GM12878 (cell line): ENCODE results near the gene KCTD6. TPM values are rescaled to one million over a fixed set of nuclear protein-coding genes. Genes with fewer than 3 reads are reported as not detected.

ENCODE experiments used
- ATAC-seq: fragments of 200-7000 bp; cut with Tn5 transposase; 3 replicates; pipeline ENCODE4 v1.9.1; 2020; ENCODE audit warnings: mild to moderate bottlenecking, moderate library complexity
- BruUV-seq: library from RNA; stranded (reverse); fragments of 400-500 nt; replicated peaks from 2 replicates; lab custom pipeline; 2021; lab: Mats Ljungman, UMichigan
- CTCF ChIA-PET: fragments of 300-600 bp; sonication (Branson Sonifier 250); formaldehyde crosslinking; extraction: SDS; loops from one replicate; lab custom pipeline; 2021; ENCODE audit warnings: inconsistent platforms; lab: Yijun Ruan, JAX
- POLR2A ChIA-PET: fragments of 350-600 bp; formaldehyde crosslinking; extraction: SDS; loops from one replicate; lab custom pipeline; 2021; ENCODE audit warnings: inconsistent platforms; lab: Charles Lee
- RAD21 ChIA-PET: fragments of 300-600 bp; sonication (Branson Sonifier 250); formaldehyde crosslinking; loops from one replicate; lab custom pipeline; 2023; ENCODE audit warnings: antibody characterized with exemption; ENCODE audit not compliant: unreplicated experiment; lab: Charles Lee
- SMC1A ChIA-PET: fragments of 300-600 bp; sonication (Branson Sonifier 250); formaldehyde crosslinking; loops from one replicate; lab custom pipeline; 2023; ENCODE audit not compliant: unreplicated experiment, uncharacterized antibody; lab: Charles Lee
- DNase-seq: peaks from one replicate; pipeline ENCODE4 v3.0.0-alpha.2; 2011; ENCODE audit warnings: low read depth, low spot score
- FAIRE-seq: peaks from 3 replicates; lab custom pipeline; 2011; peaks lifted over from hg19 to GRCh38; lab: Jason Lieb, UNC
- H2AFZ ChIP-seq: 2 replicates; pipeline ENCODE4 v1.6.0; 2011; ENCODE audit warnings: low read depth, low read length, control low read depth; ENCODE audit not compliant: control insufficient read depth
- H3K27ac ChIP-seq: 2 replicates; pipeline ENCODE4 v1.5.1; 2011; ENCODE audit warnings: control low read depth; ENCODE audit not compliant: control insufficient read depth, insufficient read depth
- H3K27me3 ChIP-seq, 2 experiments: replicated peaks in 1 of 2; 2 replicates each; pipeline versions ENCODE4 v1.6.0 to v1.6.1; 2011; ENCODE audit warnings: low read length in 1 of 2; ENCODE audit not compliant: control insufficient read depth in 2 of 2, insufficient read depth in 2 of 2
- H3K36me3 ChIP-seq, 2 experiments: 2 replicates each; pipeline ENCODE4 v1.5.1; 2011; ENCODE audit warnings: low read length in 1 of 2; ENCODE audit not compliant: control insufficient read depth in 2 of 2, insufficient read depth in 2 of 2
- H3K4me1 ChIP-seq: 2 replicates; pipeline ENCODE4 v1.6.1; 2011; ENCODE audit warnings: mild to moderate bottlenecking, low read length, moderate library complexity, mixed read lengths; ENCODE audit not compliant: control insufficient read depth, insufficient read depth
- H3K4me2 ChIP-seq: 2 replicates; pipeline ENCODE4 v1.6.0; 2011; ENCODE audit warnings: control low read depth; ENCODE audit not compliant: control insufficient read depth, insufficient read depth
- H3K4me3 ChIP-seq: fragments of 200-600 bp; sonication (generic); 2 replicates; pipeline ENCODE4 v1.5.1; 2016
- H3K79me2 ChIP-seq: 2 replicates; pipeline ENCODE4 v1.6.0; 2011; ENCODE audit warnings: low read length; ENCODE audit not compliant: control insufficient read depth, insufficient read depth
- H3K9ac ChIP-seq: 2 replicates; pipeline ENCODE4 v1.8.0; 2011; ENCODE audit warnings: low read length, control low read depth, mixed read lengths; ENCODE audit not compliant: control insufficient read depth, insufficient read depth
- H3K9me3 ChIP-seq: replicated peaks from 3 replicates; pipeline ENCODE4 v1.5.1; 2011; ENCODE audit warnings: mild to moderate bottlenecking, low read length; ENCODE audit not compliant: control insufficient read depth, insufficient read depth
- H4K20me1 ChIP-seq: 2 replicates; pipeline ENCODE4 v1.6.0; 2011; ENCODE audit not compliant: control insufficient read depth, insufficient read depth
- ATF2 ChIP-seq: IDR thresholded peaks from 2 replicates; pipeline ENCODE4 v1.6.1; 2012; ENCODE audit warnings: low read length, inconsistent platforms
- CEBPB ChIP-seq, 2 experiments: fragments of 150-350 bp in 1 of 2; IDR thresholded peaks; 2 replicates each; pipeline ENCODE4 v1.6.1; 2012 to 2014; ENCODE audit warnings: low read depth in 2 of 2, low read length in 2 of 2, borderline replicate concordance in 1 of 2, inconsistent platforms in 1 of 2
- HDGF ChIP-seq: fragments of 450-650 bp; IDR thresholded peaks from 2 replicates; pipeline ENCODE4 v1.6.1; 2016; ENCODE audit warnings: antibody characterized with exemption
- IRF3 ChIP-seq: fragments of 450-650 bp; IDR thresholded peaks from 2 replicates; pipeline ENCODE4 v1.6.1; 2014; ENCODE audit warnings: mild to moderate bottlenecking
- MEF2B ChIP-seq: fragments of 450-650 bp; IDR thresholded peaks from 2 replicates; pipeline ENCODE4 v1.6.1; 2018; ENCODE audit warnings: mild to moderate bottlenecking, moderate library complexity; ENCODE audit not compliant: partially characterized antibody, poor library complexity, severe bottlenecking
- PRDM15 ChIP-seq: fragments of 450-650 bp; formaldehyde crosslinking; IDR thresholded peaks from 2 replicates; pipeline ENCODE4 v1.4.0; 2020; ENCODE audit warnings: mild to moderate bottlenecking, moderate library complexity
- RAD21 ChIP-seq: IDR thresholded peaks from 2 replicates; pipeline ENCODE4 v1.6.1; 2011; ENCODE audit warnings: mild to moderate bottlenecking, low read depth, low read length, moderate library complexity; ENCODE audit not compliant: insufficient read depth
- RAD51 ChIP-seq: fragments of 450-650 bp; IDR thresholded peaks from 2 replicates; pipeline ENCODE4 v1.6.1; 2016; ENCODE audit warnings: moderate library complexity, mild to moderate bottlenecking, inconsistent platforms
- RCOR1 ChIP-seq: conservative IDR thresholded peaks from 2 replicates; pipeline ENCODE4 v1.6.1; 2012; ENCODE audit warnings: low read depth, low read length, improper control_type of control experiment
- REST ChIP-seq: IDR thresholded peaks from 2 replicates; pipeline ENCODE4 v1.6.1; 2012; ENCODE audit warnings: mild to moderate bottlenecking, low read depth, low read length
- SMC3 ChIP-seq: IDR thresholded peaks from 2 replicates; pipeline ENCODE4 v1.6.1; 2011; ENCODE audit warnings: low read length, improper control_type of control experiment, borderline replicate concordance
- SUPT20H ChIP-seq: IDR thresholded peaks from 2 replicates; pipeline ENCODE4 v1.6.1; 2011; ENCODE audit warnings: low read depth, mild to moderate bottlenecking, low read length, moderate library complexity, borderline replicate concordance; ENCODE audit not compliant: control insufficient read depth
- ZNF207 ChIP-seq: fragments of 450-650 bp; IDR thresholded peaks from 2 replicates; pipeline ENCODE4 v1.6.1; 2014; ENCODE audit warnings: antibody characterized with exemption, mild to moderate bottlenecking, borderline replicate concordance
- ZNF217 ChIP-seq: fragments of 450-650 bp; IDR thresholded peaks from 2 replicates; pipeline ENCODE4 v1.6.1; 2017; ENCODE audit warnings: antibody characterized with exemption, mild to moderate bottlenecking
- WGBS: methylation state at CpG from one replicate; pipeline ENCODE4 v1.1.6; 2016; ENCODE audit warnings: low lambda C conversion rate; ENCODE audit not compliant: insufficient replicate concordance, insufficient coverage; ENCODE audit errors: missing lambda C conversion rate; 5-methylcytosine and 5-hydroxymethylcytosine counted together
- in situ Hi-C: fragments of 300-500 bp; cut with MboI; formaldehyde crosslinking; loops from 9 replicates; pipeline ENCODE4 v1.14.3; 2018; ENCODE audit warnings: mixed read lengths
- intact Hi-C: fragments of 100-400 bp; cut with micrococcal nuclease; formaldehyde crosslinking; loops from one replicate; pipeline ENCODE4 v1.14.2; 2022; ENCODE audit not compliant: unreplicated experiment
- polyA plus RNA-seq, 11 experiments: library from polyadenylated mRNA; depleted of rRNA in 4 of 11; unstranded in 6 of 11; stranded (reverse) in 5 of 11; fragments of >200 nt; fragmentation: Nextera tagmentation in 4 of 11; fragmentation: Illumina TruSeq in 1 of 11; extraction: Ambion mirVana in 4 of 11; extraction: Trizol in 1 of 11; gene quantifications; 1 replicate in 1 of 11; 2 replicates in 10 of 11; pipeline versions ENCODE4 v1.2.1 to v1.2.3, GENCODE V29; 2011 to 2016; ENCODE audit warnings: inconsistent platforms in 2 of 11, missing spikeins in 2 of 11, low read depth in 1 of 11
- total RNA-seq, 4 experiments: library from RNA; depleted of rRNA in 3 of 4; stranded (reverse); fragments of >200 nt in 3 of 4; fragmentation: Illumina TruSeq in 1 of 4; extraction: Trizol in 1 of 4; gene quantifications; 2 replicates each; pipeline versions ENCODE4 v1.2.1 to v1.2.3, GENCODE V29; 2013 to 2021

Gene KCTD6
- total and polyA plus RNA-seq, 10 of the 15 experiments (the other 5 are each of a cell fraction or from before 2014, with no cell fraction given): 5.2 to 10.7 (median 8.7) TPM

- H3K36me3 ChIP-seq: no peaks in the 10 kb centered on the region
- no peak overlapping the region for H3K4me3 ChIP-seq
- ChIA-PET SMC1A (interaction anchor here (0.6 kb wide), 1 partner anchor 38 kb away, joined by 3 read pairs; no protein-coding TSS in a partner anchor), RAD21 (no interaction called here), CTCF (interaction anchor here (2.8 kb wide), 1 partner anchor 11 kb away, joined by 10 read pairs; no protein-coding TSS in a partner anchor), POLR2A (no interaction called here)
- H3K9me3 ChIP-seq: no peaks in the 10 kb centered on the region; the same call in 2 of the 3 replicates
- H3K4me1 ChIP-seq: peaks cover 6% of the 10 kb centered on the region; the same call in 1 of the 2 replicates
- in situ Hi-C loops (no loop called here), intact Hi-C loops (no loop called here)
- no peaks in the 10 kb centered on the region for H3K79me2 ChIP-seq
- WGBS: 0% methylated on average over 3 of the region's 3 CpGs
- TF ChIP-seq PRDM15 (no peak), SUPT20H (no peak), IRF3 (no peak), RCOR1 (no peak), REST (no peak), ZNF207 (no peak), RAD21 (no peak), HDGF (no peak), RAD51 (no peak), MEF2B (no peak), CEBPB (IDR thresholded peaks at IDR 0.05; ENCODE audit: borderline replicate concordance in 1 of 2, low read depth in 2 of 2, low read length in 2 of 2) (no peak), ATF2 (no peak), SMC3 (no peak), ZNF217 (no peak)
- no peaks in the 10 kb centered on the region for H4K20me1 ChIP-seq
- ATAC-seq: no peak
- no peak overlapping the region for H2AFZ ChIP-seq
- no peaks in the 10 kb centered on the region for H3K27me3 ChIP-seq
- H3K27ac ChIP-seq: no peak overlapping the region
- no TSS peak for BruUV-seq
- no peak overlapping the region for H3K9ac ChIP-seq
- peak; percentile 44 for FAIRE-seq
- no peak for DNase-seq
- H3K4me2 ChIP-seq: no peak overlapping the region
Measured at GRCh38 chr3:58474967-58475578, 16.8 kb upstream of the KCTD6 start.
